ENCODE data around the gene VKORC1.
A peak's percentile ranks its signal among the peaks of the same experiment; 100 is the strongest.
"Not testable (repeated sequence)": the region's sequence is repeated elsewhere in the genome, so short reads cannot be mapped to it uniquely, and the experiment has no call there.

VKORC1 gene

GRCh38 chr16:31138621-31139578, 44.3 kb upstream of the VKORC1 start:
- no peak for TF ChIP-seq CTCF (conservative IDR thresholded peaks at IDR 0.05)
- no peak overlapping the region for H3K27ac ChIP-seq

GRCh38 chr16:31136822-31137499, 42.4 kb upstream of the VKORC1 start:
- H3K27ac ChIP-seq: not testable (repeated sequence)

GRCh38 chr16:31136287-31136662, 41.7 kb upstream of the VKORC1 start:
- no peak for TF ChIP-seq CTCF (conservative IDR thresholded peaks at IDR 0.05)
- H3K27ac ChIP-seq: no peak overlapping the region; the same call in 1 of the 2 replicates

GRCh38 chr16:31135535-31136286, 41.1 kb upstream of the VKORC1 start, which contains the start of gene PRSS8:
PRSS8 (minus strand) TSS chr16:31135727; CDS start chr16:31135498, 229 bp downstream.
- TF ChIP-seq CTCF (conservative IDR thresholded peaks at IDR 0.05): no peak
- peak within 1 kb of the TSS; percentile 74 for H3K27ac ChIP-seq

- TF ChIP-seq CTCF (conservative IDR thresholded peaks at IDR 0.05): no peak; the same call in 1 of the 2 replicates
- peak overlapping the region; percentile 74 for H3K27ac ChIP-seq
These were observed 40.3 kb upstream of the VKORC1 start for GRCh38 chr16:31134625-31135534.

GRCh38 chr16:31134091-31134571, 39.5 kb upstream of the VKORC1 start:
- H3K27ac ChIP-seq: peak overlapping the region; percentile 74; the same call in 1 of the 2 replicates
- no peak for TF ChIP-seq CTCF (conservative IDR thresholded peaks at IDR 0.05)

- H3K27ac ChIP-seq: no peak overlapping the region
- TF ChIP-seq CTCF (conservative IDR thresholded peaks at IDR 0.05): no peak
These were observed 38.5 kb upstream of the VKORC1 start for GRCh38 chr16:31133046-31133501.

Measured in VCaP (cell line).